Large intestine (tissue), 3 donors: ENCODE results near the gene AADAC. TPM values are rescaled to one million over a fixed set of nuclear protein-coding genes. Genes with fewer than 3 reads are reported as not detected.
"Not testable (repeated sequence)": the region's sequence is repeated elsewhere in the genome, so short reads cannot be mapped to it uniquely, and the experiment has no call there.

Experiments used
- DNase-seq, 2 donors: peaks; one replicate each; pipeline versions ENCODE4 v3.0.0 to v3.0.0-alpha.2; 2013
- H3K27ac ChIP-seq: one replicate; pipeline ENCODE4 v1.5.1; 2013; ENCODE audit warnings: low read length
- H3K27me3 ChIP-seq: 2 replicates; pipeline ENCODE4 v1.6.1; 2013; ENCODE audit warnings: low read length; ENCODE audit not compliant: control insufficient read depth, insufficient read depth
- H3K36me3 ChIP-seq: 2 replicates; pipeline ENCODE4 v1.6.1; 2013; ENCODE audit warnings: low read length; ENCODE audit not compliant: control insufficient read depth, insufficient read depth
- H3K4me1 ChIP-seq: one replicate; pipeline ENCODE4 v1.6.1; 2013; ENCODE audit warnings: low read length; ENCODE audit not compliant: control insufficient read depth, insufficient read depth
- H3K4me3 ChIP-seq: one replicate; pipeline ENCODE4 v1.5.1; 2013; ENCODE audit warnings: low read length
- H3K9me3 ChIP-seq: one replicate; pipeline ENCODE4 v1.6.1; 2013; ENCODE audit warnings: mild to moderate bottlenecking, low read depth, low read length, moderate library complexity; ENCODE audit not compliant: control insufficient read depth
- WGBS: methylation state at CpG from one replicate; pipeline ENCODE4 v1.1.5; 2013; ENCODE audit warnings: low lambda C conversion rate; ENCODE audit not compliant: insufficient coverage; 5-methylcytosine and 5-hydroxymethylcytosine counted together
- polyA plus RNA-seq: library from polyadenylated mRNA; unstranded; fragments of 120-200 nt; gene quantifications from one replicate; pipeline ENCODE4 v1.2.1, GENCODE V29; 2013

The AADAC gene
- polyA plus RNA-seq, 1 donor: 147 TPM

DNA sequence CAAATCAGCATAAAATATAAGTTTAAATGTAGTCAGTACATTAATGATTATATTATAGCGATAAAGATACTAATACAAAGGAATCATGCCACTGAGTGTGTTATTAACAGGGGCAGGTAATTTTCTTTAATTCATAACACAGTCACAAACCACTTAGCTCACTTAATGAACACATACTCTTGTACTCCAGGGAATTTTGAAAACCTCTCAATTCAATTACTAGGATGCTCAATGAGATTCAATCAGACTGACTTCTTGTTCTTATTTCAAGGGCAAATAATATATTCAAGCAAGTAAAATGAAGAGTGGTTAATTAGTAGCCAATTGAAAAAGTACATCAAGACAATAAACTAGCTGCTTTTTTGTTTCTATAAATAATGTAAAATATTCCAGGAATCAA, 53.8 kb downstream of the AADAC start:
- no peaks in the 10 kb centered on the region for H3K36me3 ChIP-seq
- DNase-seq: no peak
- H3K27ac ChIP-seq: no peak overlapping the region
- no peaks in the 10 kb centered on the region for H3K9me3 ChIP-seq
- peaks cover 2% of the 10 kb centered on the region for H3K4me1 ChIP-seq
- no peak overlapping the region for H3K4me3 ChIP-seq
- no peaks in the 10 kb centered on the region for H3K27me3 ChIP-seq
- no CpG with 5 or more reads among the region's 1 CpG for WGBS

DNA sequence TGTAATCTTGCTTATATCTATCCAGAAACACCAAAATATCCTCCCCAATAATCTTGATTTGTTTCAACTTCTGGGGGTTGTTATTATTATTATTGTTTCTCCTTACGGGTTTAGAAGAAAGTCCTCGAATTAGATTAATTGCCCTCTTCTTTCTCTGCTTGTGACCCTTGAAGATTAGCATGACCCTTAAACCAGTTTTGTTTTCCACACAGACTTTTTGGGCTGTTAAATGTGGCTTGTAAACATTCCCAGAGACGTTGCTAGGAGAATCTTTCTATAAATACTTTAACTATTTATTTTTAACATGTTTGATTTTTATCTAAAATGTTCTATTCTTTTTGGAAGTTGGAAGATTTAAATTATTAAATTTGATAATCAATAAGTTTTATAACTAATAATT, 55.3 kb downstream of the AADAC start:
- no peak overlapping the region for H3K27ac ChIP-seq
- no peaks in the 10 kb centered on the region for H3K36me3 ChIP-seq
- WGBS: 40% methylated on average over 1 of the region's 3 CpGs

DNA sequence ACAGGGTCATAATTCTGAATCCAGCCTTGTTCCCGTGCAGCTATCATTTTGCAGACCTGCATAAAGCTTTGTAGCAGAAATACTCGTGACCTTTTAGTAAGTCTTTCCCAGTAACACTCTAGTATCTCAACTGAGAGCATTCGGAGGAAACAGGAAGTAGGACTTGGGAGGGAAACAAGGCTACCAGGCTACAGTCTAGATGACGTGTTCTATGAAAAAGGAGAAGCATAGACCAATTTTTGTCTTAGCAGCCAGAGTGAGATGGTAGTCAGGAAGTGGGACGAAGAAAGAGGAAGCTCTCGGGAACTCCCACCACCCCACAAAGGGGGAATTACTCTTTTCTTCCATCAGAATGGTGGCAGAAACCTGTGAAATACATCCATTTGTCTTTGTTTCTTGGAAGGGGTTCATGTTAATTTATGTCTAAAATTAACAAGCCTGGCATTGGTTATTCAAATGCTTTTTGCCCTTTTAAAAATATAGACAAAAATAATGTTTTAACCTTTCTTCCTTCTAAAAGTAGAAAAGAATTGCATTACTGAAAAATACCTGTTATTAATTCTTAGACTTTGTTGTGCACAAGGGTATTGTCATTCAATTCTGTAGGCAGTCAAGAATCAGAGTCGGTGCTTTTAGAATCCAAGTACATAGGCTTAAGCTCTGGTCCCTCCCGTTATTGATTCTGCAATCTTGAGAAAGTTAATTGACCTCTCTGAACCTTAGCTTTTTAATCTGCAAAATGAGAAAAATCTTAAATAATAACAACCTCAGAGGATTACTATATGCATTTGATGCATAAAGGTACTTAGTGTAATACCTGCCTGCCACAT, 57.9 kb downstream of the AADAC start:
- H3K36me3 ChIP-seq: no peaks in the 10 kb centered on the region
- no peaks in the 10 kb centered on the region for H3K9me3 ChIP-seq
- H3K27ac ChIP-seq: peak overlapping the region; percentile 45
- WGBS: no CpG with 5 or more reads among the region's 8 CpGs
- H3K27me3 ChIP-seq: no peaks in the 10 kb centered on the region
- no peak overlapping the region for H3K4me3 ChIP-seq
- H3K4me1 ChIP-seq: peaks cover 4% of the 10 kb centered on the region
- DNase-seq: peak; percentile 24 to 45

More for the DNA sequence above, 55.3 kb downstream of the AADAC start:
- Histone ChIP-seq H3K4me3 (no peak overlapping the region), H3K4me1 (peaks cover 2% of the 10 kb centered on the region), H3K9me3 (no peaks in the 10 kb centered on the region), H3K27me3 (no peaks in the 10 kb centered on the region)
- no peak for DNase-seq

DNA sequence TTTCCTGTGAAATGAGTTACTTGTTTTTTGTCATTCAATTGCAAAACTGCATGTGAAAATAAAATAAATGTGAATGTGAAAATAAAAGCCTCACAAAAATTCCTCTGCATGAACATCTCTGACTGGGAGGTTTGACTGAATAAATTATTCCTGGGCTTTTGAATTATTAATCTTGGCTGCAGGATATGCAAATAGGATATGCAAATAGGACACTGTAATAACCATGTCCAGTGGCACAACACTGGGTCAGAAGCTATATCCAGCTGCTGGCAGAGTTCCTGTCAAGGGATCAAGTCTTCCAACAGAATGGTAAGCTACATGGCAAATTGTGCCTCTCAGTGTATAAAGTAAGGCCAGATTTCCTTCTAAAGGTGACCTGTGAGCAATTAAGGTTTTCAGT, 59.5 kb downstream of the AADAC start, which contains the start of gene SUCNR1:
SUCNR1 (plus strand) TSS at position 246 of the 400 bp plus-strand sequence. CDS start 6,250 bp downstream, outside the sequence.
- H3K27ac ChIP-seq: no peak within 1 kb of the TSS
- H3K4me1 ChIP-seq: peaks cover 4% of the 10 kb centered on the region
- no peaks in the 10 kb centered on the region for H3K9me3 ChIP-seq
- H3K27me3 ChIP-seq: no peaks in the 10 kb centered on the region
- H3K4me3 ChIP-seq: no peak within 1 kb of the TSS
- no peak for DNase-seq
- no peaks in the 10 kb centered on the region for H3K36me3 ChIP-seq

DNA sequence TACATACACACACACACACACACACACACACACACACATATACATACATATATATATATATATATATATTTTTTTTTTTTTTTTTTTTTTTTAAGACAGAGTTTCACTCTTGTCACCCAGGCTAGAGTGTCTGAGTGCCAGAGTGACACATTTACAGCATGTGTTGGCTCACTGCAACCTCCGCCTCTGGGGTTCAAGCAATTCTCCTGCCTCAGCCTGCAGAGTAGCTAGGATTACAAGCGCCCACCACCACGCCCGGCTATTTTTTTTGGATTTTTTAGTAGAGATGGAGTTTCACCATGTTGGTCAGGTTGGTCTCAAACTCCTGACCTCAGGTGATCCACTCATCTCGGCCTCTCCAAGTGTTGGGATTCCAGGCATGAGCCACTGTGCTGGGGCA, 60.2 kb downstream of the AADAC start:
- not testable (repeated sequence) for H3K4me1 ChIP-seq, H3K27ac ChIP-seq, H3K4me3 ChIP-seq, H3K36me3 ChIP-seq, H3K9me3 ChIP-seq, H3K27me3 ChIP-seq, DNase-seq
- no CpG with 5 or more reads among the region's 5 CpGs for WGBS

DNA sequence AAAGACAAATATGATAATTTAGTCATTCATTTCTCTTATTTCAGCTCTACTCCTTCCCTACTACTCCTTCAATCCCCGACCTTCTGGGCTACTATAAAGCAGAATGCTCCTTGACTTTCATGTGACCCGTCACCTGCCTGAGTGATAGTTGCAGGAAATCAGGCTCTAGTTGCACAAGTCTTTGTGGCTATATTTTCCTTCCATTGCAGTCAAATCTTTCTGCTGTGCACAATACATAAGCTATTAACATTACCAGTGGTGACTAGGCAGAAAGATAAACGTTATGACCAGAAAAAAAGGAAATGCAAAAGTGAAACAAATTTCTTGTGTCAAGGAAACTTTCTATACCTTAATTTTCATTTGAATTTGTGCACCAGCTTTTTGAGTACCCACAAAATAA, 61.8 kb downstream of the AADAC start:
- Histone ChIP-seq H3K9me3 (no peaks in the 10 kb centered on the region), H3K27ac (peak overlapping the region; percentile 95), H3K27me3 (no peaks in the 10 kb centered on the region), H3K4me1 (peaks cover 4% of the 10 kb centered on the region), H3K4me3 (no peak overlapping the region), H3K36me3 (no peaks in the 10 kb centered on the region)
- no CpG with 5 or more reads among the region's 3 CpGs for WGBS
- DNase-seq: peak; percentile 89 to 94

DNA sequence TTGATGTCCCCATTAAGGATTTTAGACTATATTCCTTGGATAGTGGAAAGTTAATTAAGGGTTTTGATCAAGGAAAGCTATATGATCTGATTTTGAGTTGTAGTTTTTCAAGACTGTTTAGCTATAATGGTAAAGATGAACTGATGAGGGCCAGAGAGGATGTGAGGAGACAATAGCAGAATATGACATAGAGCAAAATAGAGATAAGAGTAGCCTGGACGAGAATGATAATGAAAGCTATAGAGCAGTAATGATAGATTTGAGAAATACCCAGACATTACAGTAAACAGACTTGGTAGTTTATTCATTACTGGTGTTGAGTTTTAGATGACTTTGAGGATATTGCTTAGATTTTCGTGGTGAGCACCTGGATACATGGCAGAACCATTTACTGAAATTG, 63.4 kb downstream of the AADAC start:
- Histone ChIP-seq H3K27me3 (no peaks in the 10 kb centered on the region), H3K9me3 (no peaks in the 10 kb centered on the region), H3K36me3 (no peaks in the 10 kb centered on the region), H3K4me1 (peaks cover 4% of the 10 kb centered on the region), H3K27ac (no peak overlapping the region), H3K4me3 (no peak overlapping the region)
- WGBS: no CpG with 5 or more reads among the region's 2 CpGs
- DNase-seq: no peak

Other genes with a start within 250 kb of the AADAC start
- 0.01 TPM for gene AADACL2, start 80.2 kb upstream of the AADAC start, polyA plus RNA-seq
- 0.69 TPM for gene SUCNR1, start 59.5 kb downstream of the AADAC start, polyA plus RNA-seq